ENCODE results near the gene ARHGEF28. TPM values are rescaled to one million over a fixed set of nuclear protein-coding genes. Genes with fewer than 3 reads are reported as not detected.

Gene ARHGEF28
- total and polyA plus RNA-seq, 2 of the 4 experiments (the other 2 are of a cell fraction), result 3.6 to 16.0 TPM

DNA sequence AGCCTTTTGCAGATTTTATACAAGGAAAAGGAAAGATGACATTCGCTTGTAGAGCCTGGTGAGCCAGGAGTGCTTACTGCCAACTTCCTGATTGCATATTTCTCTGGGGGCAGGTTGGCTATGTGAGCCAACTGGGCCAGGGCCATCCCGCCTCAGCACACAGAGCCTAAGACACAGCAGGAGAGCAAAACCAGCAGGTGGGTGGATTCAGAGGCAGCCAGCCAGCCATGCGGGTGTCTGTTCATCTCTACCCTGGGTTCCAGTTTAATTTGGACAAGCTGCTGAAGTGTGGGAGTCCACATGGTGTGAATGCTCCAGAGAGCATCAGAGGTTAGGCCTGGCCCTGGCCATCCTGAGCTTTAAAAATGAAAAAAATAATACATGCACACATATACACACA, 291.4 kb downstream of the ARHGEF28 start:
- H3K36me3 ChIP-seq (ENCODE audit: control insufficient read depth, insufficient read depth, low read length), result no peaks in the 10 kb centered on the region
- no peak overlapping the region for H3K4ac ChIP-seq (ENCODE audit: low read depth, low read length)
- no peak overlapping the region for H3K9ac ChIP-seq (ENCODE audit: low read depth, low read length)
- no peak overlapping the region for H3K4me3 ChIP-seq (ENCODE audit: insufficient read depth, low read depth, low read length)
- H3K9me3 ChIP-seq (ENCODE audit: control insufficient read depth, insufficient read depth, low read length), result no peaks in the 10 kb centered on the region
- no peak overlapping the region for H3K56ac ChIP-seq (ENCODE audit: extremely low read depth, insufficient read depth, low read length)
- CTCF ChIA-PET, result no interaction called here
- dilution Hi-C loops (cut with HindIII; ENCODE audit: low sequenced_read_pairs, unreplicated experiment) (no loop called here), intact Hi-C loops (cut with micrococcal nuclease) (no loop called here), in situ Hi-C loops (cut with MboI; ENCODE audit: low sequenced_read_pairs) (loop anchor here (25.0 kb wide), 1 partner anchor 995 kb away; no protein-coding TSS in a partner anchor)
- TF ChIP-seq RFX5 (IDR thresholded peaks at IDR 0.05; ENCODE audit: low read depth, low read length) (no peak), USF2 (IDR thresholded peaks at IDR 0.05; ENCODE audit: low read depth, low read length) (no peak), BHLHE40 (IDR thresholded peaks at IDR 0.05; ENCODE audit: low read depth, low read length) (no peak), NFE2L2 (IDR thresholded peaks at IDR 0.05; ENCODE audit: low read depth, low read length) (no peak), MAZ (IDR thresholded peaks at IDR 0.05; ENCODE audit: borderline replicate concordance, low read depth, low read length) (no peak), MAFK (IDR thresholded peaks at IDR 0.05; ENCODE audit: low read depth, low read length) (no peak), POLR2A (IDR thresholded peaks at IDR 0.05; ENCODE audit: low read depth, low read length) (no peak), MXI1 (IDR thresholded peaks at IDR 0.05; ENCODE audit: borderline replicate concordance, low read depth, low read length) (no peak), CHD1 (IDR thresholded peaks at IDR 0.05; ENCODE audit: low read depth, low read length) (no peak), FOS (IDR thresholded peaks at IDR 0.05; ENCODE audit: low read depth, low read length) (no peak), RAD21 (IDR thresholded peaks at IDR 0.05; ENCODE audit: low read length) (no peak)
- TF ChIP-seq, protein P1, sequence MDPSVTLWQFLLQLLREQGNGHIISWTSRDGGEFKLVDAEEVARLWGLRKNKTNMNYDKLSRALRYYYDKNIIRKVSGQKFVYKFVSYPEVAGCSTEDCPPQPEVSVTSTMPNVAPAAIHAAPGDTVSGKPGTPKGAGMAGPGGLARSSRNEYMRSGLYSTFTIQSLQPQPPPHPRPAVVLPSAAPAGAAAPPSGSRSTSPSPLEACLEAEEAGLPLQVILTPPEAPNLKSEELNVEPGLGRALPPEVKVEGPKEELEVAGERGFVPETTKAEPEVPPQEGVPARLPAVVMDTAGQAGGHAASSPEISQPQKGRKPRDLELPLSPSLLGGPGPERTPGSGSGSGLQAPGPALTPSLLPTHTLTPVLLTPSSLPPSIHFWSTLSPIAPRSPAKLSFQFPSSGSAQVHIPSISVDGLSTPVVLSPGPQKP (IDR thresholded peaks at IDR 0.05; ENCODE audit: borderline replicate concordance, low read depth, low read length), result no peak
- TF ChIP-seq, protein P2, sequence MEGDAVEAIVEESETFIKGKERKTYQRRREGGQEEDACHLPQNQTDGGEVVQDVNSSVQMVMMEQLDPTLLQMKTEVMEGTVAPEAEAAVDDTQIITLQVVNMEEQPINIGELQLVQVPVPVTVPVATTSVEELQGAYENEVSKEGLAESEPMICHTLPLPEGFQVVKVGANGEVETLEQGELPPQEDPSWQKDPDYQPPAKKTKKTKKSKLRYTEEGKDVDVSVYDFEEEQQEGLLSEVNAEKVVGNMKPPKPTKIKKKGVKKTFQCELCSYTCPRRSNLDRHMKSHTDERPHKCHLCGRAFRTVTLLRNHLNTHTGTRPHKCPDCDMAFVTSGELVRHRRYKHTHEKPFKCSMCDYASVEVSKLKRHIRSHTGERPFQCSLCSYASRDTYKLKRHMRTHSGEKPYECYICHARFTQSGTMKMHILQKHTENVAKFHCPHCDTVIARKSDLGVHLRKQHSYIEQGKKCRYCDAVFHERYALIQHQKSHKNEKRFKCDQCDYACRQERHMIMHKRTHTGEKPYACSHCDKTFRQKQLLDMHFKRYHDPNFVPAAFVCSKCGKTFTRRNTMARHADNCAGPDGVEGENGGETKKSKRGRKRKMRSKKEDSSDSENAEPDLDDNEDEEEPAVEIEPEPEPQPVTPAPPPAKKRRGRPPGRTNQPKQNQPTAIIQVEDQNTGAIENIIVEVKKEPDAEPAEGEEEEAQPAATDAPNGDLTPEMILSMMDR (conservative IDR thresholded peaks at IDR 0.05; ENCODE audit: low read depth, low read length), result no peak
- no peak overlapping the region for H3K4me2 ChIP-seq (ENCODE audit: low read depth, low read length)
- H2BK5ac ChIP-seq (ENCODE audit: low read depth, low read length, poor library complexity, severe bottlenecking), result no peak overlapping the region
- DNase-seq (no peak), ATAC-seq (ENCODE audit: low read depth) (no peak)
- H2BK120ac ChIP-seq (ENCODE audit: low read depth, low read length), result no peak overlapping the region
- H4K91ac ChIP-seq (ENCODE audit: insufficient read depth, low read depth, low read length), result no peak overlapping the region
- no peak overlapping the region for H3K23ac ChIP-seq (ENCODE audit: low read depth, low read length)
- H3K79me1 ChIP-seq (ENCODE audit: low read depth in 1 of 2, low read length in 2 of 2), result no peaks in the 10 kb centered on the region
- no peak overlapping the region for H4K8ac ChIP-seq (ENCODE audit: low read depth in 2 of 2, low read length in 2 of 2)
- H2AFZ ChIP-seq (replicated peaks; ENCODE audit: low read length, poor library complexity), result no peak overlapping the region
- H3K4me1 ChIP-seq (ENCODE audit: control insufficient read depth, insufficient read depth, low read length), result peaks cover 2% of the 10 kb centered on the region; the same call in 1 of the 2 replicates
- no peak overlapping the region for H2AK9ac ChIP-seq (replicated peaks; ENCODE audit: low read depth, low read length, poor library complexity)
- WGBS, 2 experiments (ENCODE audit: extremely low coverage in 2 of 2, insufficient read length in 1 of 2), result no CpG with 5 or more reads among the region's 3 CpGs
- H3K9me1 ChIP-seq (ENCODE audit: insufficient read depth, low read length), result peaks cover 6% of the 10 kb centered on the region
- BruUV-seq (replicated peaks), result no TSS peak
- no peak overlapping the region for H2BK15ac ChIP-seq (ENCODE audit: low read depth, low read length)
- no peak overlapping the region for H3K18ac ChIP-seq (ENCODE audit: low read depth, low read length)
- no peak overlapping the region for H2AK5ac ChIP-seq (ENCODE audit: low read depth, low read length)
- POLR2A ChIA-PET (ENCODE audit: unreplicated experiment), result no interaction called here
- H4K20me1 ChIP-seq (ENCODE audit: insufficient read depth, low read length), result no peaks in the 10 kb centered on the region
- no peak overlapping the region for H2BK20ac ChIP-seq (ENCODE audit: low read depth, low read length)
- H3K27me3 ChIP-seq (ENCODE audit: control insufficient read depth, insufficient read depth, low read length), result no peaks in the 10 kb centered on the region
- H3K14ac ChIP-seq (replicated peaks; ENCODE audit: low read depth, low read length), result no peak overlapping the region
- H3K27ac ChIP-seq (ENCODE audit: insufficient read depth, low read length), result no peak overlapping the region
- no peak overlapping the region for H4K5ac ChIP-seq (ENCODE audit: low read depth, low read length)
